Osteocyte (in vitro differentiated cells): Measurements from ENCODE around the gene TOX4. TPM values are rescaled to one million over a fixed set of nuclear protein-coding genes. Genes with fewer than 3 reads are reported as not detected.

Experiments used
- DNase-seq: peaks from one replicate; pipeline ENCODE4 v3.0.0; 2021; ENCODE audit warnings: mixed read lengths; ENCODE audit not compliant: unreplicated experiment; ENCODE audit errors: extremely low spot score
- H3K27ac Mint-ChIP-seq: one replicate; pipeline ENCODE4 v1.8.0; 2021; ENCODE audit warnings: mild to moderate bottlenecking, mixed read lengths; ENCODE audit not compliant: unreplicated experiment
- H3K27me3 Mint-ChIP-seq: one replicate; pipeline ENCODE4 v1.8.0; 2021; ENCODE audit warnings: mixed read lengths; ENCODE audit not compliant: unreplicated experiment
- H3K36me3 Mint-ChIP-seq: one replicate; pipeline ENCODE4 v1.8.0; 2021; ENCODE audit warnings: mixed read lengths; ENCODE audit not compliant: unreplicated experiment
- H3K4me1 Mint-ChIP-seq: one replicate; pipeline ENCODE4 v1.8.0; 2021; ENCODE audit warnings: mixed read lengths; ENCODE audit not compliant: unreplicated experiment
- H3K4me3 Mint-ChIP-seq: one replicate; pipeline ENCODE4 v1.8.0; 2021; ENCODE audit warnings: mild to moderate bottlenecking, moderate library complexity, mixed read lengths; ENCODE audit not compliant: unreplicated experiment
- H3K9me3 Mint-ChIP-seq: one replicate; pipeline ENCODE4 v1.8.0; 2021; ENCODE audit warnings: mixed read lengths; ENCODE audit not compliant: unreplicated experiment
- total RNA-seq: library from RNA; stranded (reverse); gene quantifications from 2 replicates; pipeline ENCODE4 v1.2.1, GENCODE V29; 2021
- TF ChIP-seq, protein P1 (sequence below): fragments of 200-600 bp; sonication (generic); IDR thresholded peaks from 2 replicates; pipeline ENCODE4 v1.5.0; 2021; ENCODE audit warnings: antibody characterized with exemption, mild to moderate bottlenecking, moderate library complexity

The TOX4 gene
- total RNA-seq, 1 donor from 2014 or later: 78.8 TPM

DNA sequence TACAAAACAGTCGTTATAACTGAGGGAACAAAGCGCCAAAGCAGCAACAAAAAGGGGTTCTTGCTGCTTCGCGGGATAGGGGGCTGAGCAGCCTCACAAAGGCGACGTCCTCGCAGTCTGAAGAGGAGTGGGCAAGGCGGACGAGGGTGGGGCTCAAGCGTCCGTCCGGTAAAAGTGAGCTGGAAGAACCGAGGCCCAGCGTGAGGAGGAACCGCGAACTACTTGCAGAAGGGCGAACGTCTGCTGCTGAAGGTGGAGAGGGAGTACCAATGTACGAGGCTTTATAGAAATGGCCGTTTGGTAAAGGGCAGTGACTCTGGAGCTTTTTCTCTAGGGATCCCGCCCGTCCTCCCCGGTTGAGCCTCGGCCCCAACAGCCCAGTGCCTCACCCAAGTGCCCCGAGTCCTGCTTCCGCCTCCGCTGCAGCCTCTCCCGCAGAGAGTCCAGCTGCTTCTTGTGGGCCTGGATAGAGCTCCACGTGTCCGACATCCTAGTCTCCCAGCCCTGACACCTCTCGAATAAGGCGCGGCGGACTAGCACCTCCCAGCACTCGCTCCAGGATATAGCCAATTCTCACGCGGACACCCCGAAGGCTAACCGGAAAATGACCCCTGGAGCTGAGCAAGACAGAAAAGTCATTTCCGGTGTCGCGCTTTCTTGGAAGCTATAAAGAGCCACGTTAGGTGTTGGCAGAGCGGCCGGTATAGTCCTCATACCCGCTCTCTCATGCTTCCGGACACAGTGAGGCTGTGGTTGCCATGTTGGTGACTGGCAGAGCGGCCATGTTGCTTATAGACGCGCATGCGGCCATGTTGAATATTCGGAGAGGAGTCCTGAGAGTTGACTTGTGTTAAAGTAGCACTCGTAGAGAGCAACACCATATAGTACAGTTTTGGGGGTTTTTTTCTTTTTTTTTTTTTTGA lies 34.0 kb downstream of the TOX4 start, which contains the start of gene METTL3:
Gene METTL3, minus strand, starts transcription at position 606 of the 923 bp plus-strand sequence. Its CDS starts 117 bp downstream, at position 489.
- Mint-ChIP-seq H3K27ac (peak within 1 kb of the TSS; percentile 98), H3K9me3 (no peaks in the 10 kb centered on the region), H3K27me3 (no peaks in the 10 kb centered on the region), H3K4me3 (peak within 1 kb of the TSS; percentile 98), H3K4me1 (peaks cover 25% of the 10 kb centered on the region), H3K36me3 (peaks cover 4% of the 10 kb centered on the region)
- DNase-seq: peak; percentile 98
- TF ChIP-seq, protein P1, sequence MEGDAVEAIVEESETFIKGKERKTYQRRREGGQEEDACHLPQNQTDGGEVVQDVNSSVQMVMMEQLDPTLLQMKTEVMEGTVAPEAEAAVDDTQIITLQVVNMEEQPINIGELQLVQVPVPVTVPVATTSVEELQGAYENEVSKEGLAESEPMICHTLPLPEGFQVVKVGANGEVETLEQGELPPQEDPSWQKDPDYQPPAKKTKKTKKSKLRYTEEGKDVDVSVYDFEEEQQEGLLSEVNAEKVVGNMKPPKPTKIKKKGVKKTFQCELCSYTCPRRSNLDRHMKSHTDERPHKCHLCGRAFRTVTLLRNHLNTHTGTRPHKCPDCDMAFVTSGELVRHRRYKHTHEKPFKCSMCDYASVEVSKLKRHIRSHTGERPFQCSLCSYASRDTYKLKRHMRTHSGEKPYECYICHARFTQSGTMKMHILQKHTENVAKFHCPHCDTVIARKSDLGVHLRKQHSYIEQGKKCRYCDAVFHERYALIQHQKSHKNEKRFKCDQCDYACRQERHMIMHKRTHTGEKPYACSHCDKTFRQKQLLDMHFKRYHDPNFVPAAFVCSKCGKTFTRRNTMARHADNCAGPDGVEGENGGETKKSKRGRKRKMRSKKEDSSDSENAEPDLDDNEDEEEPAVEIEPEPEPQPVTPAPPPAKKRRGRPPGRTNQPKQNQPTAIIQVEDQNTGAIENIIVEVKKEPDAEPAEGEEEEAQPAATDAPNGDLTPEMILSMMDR: no peak

DNA sequence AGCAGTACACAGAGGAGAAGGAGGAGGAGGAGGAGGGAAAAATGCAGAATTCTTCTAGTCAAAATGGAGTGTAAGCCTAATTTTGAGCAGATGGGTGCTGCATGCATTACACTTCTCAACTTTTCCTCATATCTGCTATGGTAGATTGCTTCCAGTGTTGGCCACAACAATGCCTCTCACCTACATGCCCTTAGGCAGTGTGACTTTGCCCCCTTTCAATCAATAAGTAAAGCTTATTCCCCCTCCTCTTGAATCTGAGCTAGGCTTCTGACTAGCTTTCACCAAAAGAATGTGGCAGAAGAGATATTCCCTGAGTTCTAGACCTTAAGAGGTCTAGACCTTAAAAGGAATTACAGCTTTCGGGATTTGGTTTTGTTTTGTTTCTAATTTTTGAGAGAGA lies 37.3 kb downstream of the TOX4 start:
- Mint-ChIP-seq H3K27ac (no peak overlapping the region), H3K9me3 (no peaks in the 10 kb centered on the region), H3K27me3 (no peaks in the 10 kb centered on the region), H3K4me1 (peaks cover 19% of the 10 kb centered on the region), H3K36me3 (no peaks in the 10 kb centered on the region), H3K4me3 (no peak overlapping the region)
- TF ChIP-seq, protein P1: no peak
- no peak for DNase-seq

GRCh38 chr14:21518725-21519124 lies 41.7 kb downstream of the TOX4 start:
- Mint-ChIP-seq H3K27me3 (no peaks in the 10 kb centered on the region), H3K4me1 (no peaks in the 10 kb centered on the region), H3K4me3 (no peak overlapping the region), H3K27ac (no peak overlapping the region), H3K9me3 (no peaks in the 10 kb centered on the region), H3K36me3 (peaks cover 10% of the 10 kb centered on the region)
- TF ChIP-seq, protein P1: no peak
- DNase-seq: no peak

- H3K36me3 Mint-ChIP-seq: peaks cover 16% of the 10 kb centered on the region
- TF ChIP-seq, protein P1: no peak
- H3K4me1 Mint-ChIP-seq: peaks cover 7% of the 10 kb centered on the region
- no peak overlapping the region for H3K4me3 Mint-ChIP-seq
- H3K9me3 Mint-ChIP-seq: no peaks in the 10 kb centered on the region
- no peak for DNase-seq
- no peaks in the 10 kb centered on the region for H3K27me3 Mint-ChIP-seq
- no peak overlapping the region for H3K27ac Mint-ChIP-seq
Observed at GRCh38 chr14:21520767-21521166, 43.8 kb downstream of the TOX4 start.

DNA sequence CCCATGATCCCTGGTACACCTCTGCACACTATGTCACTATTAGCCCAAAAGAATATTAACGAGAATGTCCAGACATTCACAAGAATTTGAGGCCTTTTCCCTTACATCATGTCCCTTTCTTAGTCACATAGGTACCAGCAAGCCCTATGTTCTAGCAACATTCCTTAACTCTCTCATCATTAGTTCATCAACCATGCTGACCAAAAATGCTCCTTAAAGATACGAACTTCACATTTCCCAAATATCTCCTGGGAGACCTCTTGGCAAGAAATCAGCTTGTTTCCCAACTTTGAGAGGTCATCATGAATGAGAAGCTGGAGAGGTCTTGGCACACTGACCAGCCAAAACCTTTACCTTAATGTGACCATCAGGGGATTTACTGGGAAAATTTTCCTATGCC lies 44.5 kb downstream of the TOX4 start:
- no peak for DNase-seq
- peaks cover 8% of the 10 kb centered on the region for H3K4me1 Mint-ChIP-seq
- H3K36me3 Mint-ChIP-seq: peaks cover 16% of the 10 kb centered on the region
- H3K27ac Mint-ChIP-seq: no peak overlapping the region
- no peak overlapping the region for H3K4me3 Mint-ChIP-seq
- TF ChIP-seq, protein P1: no peak
- H3K9me3 Mint-ChIP-seq: no peaks in the 10 kb centered on the region
- H3K27me3 Mint-ChIP-seq: no peaks in the 10 kb centered on the region
